WTC11 (cell line): Measurements from ENCODE around the gene SMAD2. TPM values are rescaled to one million over a fixed set of nuclear protein-coding genes. Genes with fewer than 3 reads are reported as not detected.

ENCODE experiments used
- CBFB ChIP-seq: sonication (generic); formaldehyde crosslinking; IDR thresholded peaks from 2 replicates; pipeline ENCODE4 v1.8.1; 2022; ENCODE audit warnings: mild to moderate bottlenecking, low read depth, missing genetic modification reagents
- EMX1 ChIP-seq: fragments of 250-450 bp; sonication (Bioruptor Pico); IDR thresholded peaks from 2 replicates; pipeline ENCODE4 v1.8.0; 2021; ENCODE audit warnings: mild to moderate bottlenecking
- JAZF1 ChIP-seq: fragments of 250-450 bp; sonication (Bioruptor Pico); IDR thresholded peaks from 2 replicates; pipeline ENCODE4 v1.9.0; 2021; ENCODE audit warnings: moderate library complexity, mild to moderate bottlenecking, inconsistent platforms
- JUN ChIP-seq: sonication (generic); formaldehyde crosslinking; IDR thresholded peaks from 2 replicates; pipeline ENCODE4 v1.8.0; 2023; ENCODE audit warnings: mild to moderate bottlenecking, missing genetic modification reagents
- KAT7 ChIP-seq: sonication (generic); formaldehyde crosslinking; IDR thresholded peaks from 2 replicates; pipeline ENCODE4 v1.8.1; 2023; ENCODE audit warnings: missing genetic modification reagents, mild to moderate bottlenecking, borderline replicate concordance
- MYBL2 ChIP-seq: sonication (generic); formaldehyde crosslinking; IDR thresholded peaks from 2 replicates; pipeline ENCODE4 v1.8.1; 2023; ENCODE audit warnings: mild to moderate bottlenecking, moderate library complexity, missing genetic modification reagents
- NR2C2 ChIP-seq: sonication (generic); formaldehyde crosslinking; IDR thresholded peaks from 2 replicates; pipeline ENCODE4 v1.8.0; 2022; ENCODE audit warnings: mild to moderate bottlenecking, missing genetic modification reagents
- PRRX2 ChIP-seq: fragments of 250-450 bp; sonication (Bioruptor Pico); IDR thresholded peaks from 2 replicates; pipeline ENCODE4 v1.8.0; 2021; ENCODE audit warnings: mild to moderate bottlenecking
- TEAD1 ChIP-seq: sonication (generic); formaldehyde crosslinking; IDR thresholded peaks from 2 replicates; pipeline ENCODE4 v1.8.0; 2022; ENCODE audit warnings: mild to moderate bottlenecking, missing genetic modification reagents
- ZBTB21 ChIP-seq: sonication (generic); formaldehyde crosslinking; IDR thresholded peaks from 2 replicates; pipeline ENCODE4 v1.8.1; 2023; ENCODE audit warnings: mild to moderate bottlenecking, missing genetic modification reagents, borderline replicate concordance
- ZNF121 ChIP-seq: sonication (generic); formaldehyde crosslinking; IDR thresholded peaks from 2 replicates; pipeline ENCODE4 v1.8.0; 2023; ENCODE audit warnings: missing genetic modification reagents
- ZNF232 ChIP-seq: sonication (generic); formaldehyde crosslinking; IDR thresholded peaks from 2 replicates; pipeline ENCODE4 v1.8.0; 2022; ENCODE audit warnings: mild to moderate bottlenecking, missing genetic modification reagents
- ZNF317 ChIP-seq: sonication (generic); formaldehyde crosslinking; IDR thresholded peaks from 2 replicates; pipeline ENCODE4 v1.8.1; 2023; ENCODE audit warnings: low read depth, mild to moderate bottlenecking, moderate library complexity, missing genetic modification reagents, borderline replicate concordance
- ZNF416 ChIP-seq: fragments of 250-450 bp; sonication (Bioruptor Pico); IDR thresholded peaks from 2 replicates; pipeline ENCODE4 v1.9.0; 2021; ENCODE audit warnings: mild to moderate bottlenecking, inconsistent platforms
- ZNF671 ChIP-seq: fragments of 250-450 bp; sonication (Bioruptor Pico); IDR thresholded peaks from 2 replicates; pipeline ENCODE4 v1.8.0; 2021; ENCODE audit warnings: mild to moderate bottlenecking
- total RNA-seq: library from RNA; stranded (reverse); gene quantifications from 3 replicates; pipeline ENCODE4 v1.2.3, GENCODE V29; 2021
- TF ChIP-seq, protein P1 (sequence below): fragments of 250-450 bp; sonication (Bioruptor Pico); IDR thresholded peaks from 2 replicates; pipeline ENCODE4 v1.9.0; 2021; ENCODE audit warnings: mild to moderate bottlenecking, borderline replicate concordance
- TF ChIP-seq, protein P2 (sequence below): sonication (generic); formaldehyde crosslinking; IDR thresholded peaks from 2 replicates; pipeline ENCODE4 v1.8.1; 2023; ENCODE audit warnings: mild to moderate bottlenecking, missing genetic modification reagents, moderate library complexity
- TF ChIP-seq, protein P3 (sequence below): sonication (generic); formaldehyde crosslinking; IDR thresholded peaks from 2 replicates; pipeline ENCODE4 v1.8.1; 2023; ENCODE audit warnings: mild to moderate bottlenecking, missing genetic modification reagents, borderline replicate concordance
- TF ChIP-seq, protein P4 (sequence below): fragments of 250-450 bp; sonication (Bioruptor Pico); IDR thresholded peaks from 2 replicates; pipeline ENCODE4 v1.9.0; 2021; ENCODE audit warnings: moderate library complexity, mild to moderate bottlenecking, inconsistent platforms, borderline replicate concordance
- TF ChIP-seq, protein P5 (sequence below): sonication (generic); formaldehyde crosslinking; IDR thresholded peaks from 2 replicates; pipeline ENCODE4 v1.8.1; 2023; ENCODE audit warnings: mild to moderate bottlenecking, missing genetic modification reagents, moderate library complexity
- TF ChIP-seq, protein P6 (sequence below): fragments of 250-450 bp; sonication (Bioruptor Pico); IDR thresholded peaks from 2 replicates; pipeline ENCODE4 v1.9.0; 2021; ENCODE audit warnings: mild to moderate bottlenecking
- TF ChIP-seq, protein P7 (sequence below): sonication (generic); formaldehyde crosslinking; conservative IDR thresholded peaks from 2 replicates; pipeline ENCODE4 v1.8.1; 2022; ENCODE audit warnings: mild to moderate bottlenecking, missing genetic modification reagents
- TF ChIP-seq, protein P8 (sequence below): fragments of 250-450 bp; sonication (Bioruptor Pico); IDR thresholded peaks from 2 replicates; pipeline ENCODE4 v1.8.0; 2021; ENCODE audit warnings: mild to moderate bottlenecking

SMAD2 gene
- total RNA-seq, 1 experiment from 2014 or later = 104 TPM

DNA sequence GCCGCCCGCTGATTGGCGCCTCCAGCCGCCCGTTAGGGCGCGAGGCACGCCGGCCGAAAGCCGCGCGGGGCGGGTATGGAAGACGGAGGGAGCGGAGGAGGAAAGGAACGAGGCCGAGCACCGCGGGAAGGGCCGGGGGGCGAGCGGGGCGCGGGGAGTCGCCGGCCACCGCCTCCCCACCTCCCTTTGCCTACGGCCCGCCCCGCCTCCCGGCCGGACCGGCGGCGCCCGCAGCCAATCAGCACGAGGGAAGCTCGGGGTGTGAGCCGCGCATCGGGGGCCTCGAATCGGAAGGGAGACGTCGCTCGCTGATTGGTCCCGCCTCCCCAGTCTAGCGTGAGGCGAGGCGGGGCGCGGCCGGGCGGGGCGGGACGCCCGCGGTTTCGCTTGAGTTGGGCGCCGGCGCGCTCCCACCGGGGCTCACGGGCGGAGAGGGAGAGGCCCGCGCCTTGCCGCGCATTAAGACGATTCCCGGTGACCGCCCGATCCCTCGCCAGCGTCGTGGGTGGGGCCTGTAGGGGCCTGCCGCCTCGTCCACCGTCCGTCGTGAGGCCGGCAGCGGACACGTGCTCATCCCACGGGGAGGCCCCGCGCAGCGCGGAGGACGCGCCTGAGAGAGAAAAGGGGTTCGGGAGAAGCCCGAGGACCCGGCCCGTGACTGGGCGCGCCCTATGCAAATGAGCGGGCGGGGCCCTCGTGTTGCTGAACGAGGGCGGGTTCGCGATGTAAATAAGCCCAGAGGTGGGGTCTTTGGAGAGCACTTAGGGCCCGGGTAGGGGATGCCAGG is 665 bp upstream of the SMAD2 start (continued):
- TF ChIP-seq, protein P1, sequence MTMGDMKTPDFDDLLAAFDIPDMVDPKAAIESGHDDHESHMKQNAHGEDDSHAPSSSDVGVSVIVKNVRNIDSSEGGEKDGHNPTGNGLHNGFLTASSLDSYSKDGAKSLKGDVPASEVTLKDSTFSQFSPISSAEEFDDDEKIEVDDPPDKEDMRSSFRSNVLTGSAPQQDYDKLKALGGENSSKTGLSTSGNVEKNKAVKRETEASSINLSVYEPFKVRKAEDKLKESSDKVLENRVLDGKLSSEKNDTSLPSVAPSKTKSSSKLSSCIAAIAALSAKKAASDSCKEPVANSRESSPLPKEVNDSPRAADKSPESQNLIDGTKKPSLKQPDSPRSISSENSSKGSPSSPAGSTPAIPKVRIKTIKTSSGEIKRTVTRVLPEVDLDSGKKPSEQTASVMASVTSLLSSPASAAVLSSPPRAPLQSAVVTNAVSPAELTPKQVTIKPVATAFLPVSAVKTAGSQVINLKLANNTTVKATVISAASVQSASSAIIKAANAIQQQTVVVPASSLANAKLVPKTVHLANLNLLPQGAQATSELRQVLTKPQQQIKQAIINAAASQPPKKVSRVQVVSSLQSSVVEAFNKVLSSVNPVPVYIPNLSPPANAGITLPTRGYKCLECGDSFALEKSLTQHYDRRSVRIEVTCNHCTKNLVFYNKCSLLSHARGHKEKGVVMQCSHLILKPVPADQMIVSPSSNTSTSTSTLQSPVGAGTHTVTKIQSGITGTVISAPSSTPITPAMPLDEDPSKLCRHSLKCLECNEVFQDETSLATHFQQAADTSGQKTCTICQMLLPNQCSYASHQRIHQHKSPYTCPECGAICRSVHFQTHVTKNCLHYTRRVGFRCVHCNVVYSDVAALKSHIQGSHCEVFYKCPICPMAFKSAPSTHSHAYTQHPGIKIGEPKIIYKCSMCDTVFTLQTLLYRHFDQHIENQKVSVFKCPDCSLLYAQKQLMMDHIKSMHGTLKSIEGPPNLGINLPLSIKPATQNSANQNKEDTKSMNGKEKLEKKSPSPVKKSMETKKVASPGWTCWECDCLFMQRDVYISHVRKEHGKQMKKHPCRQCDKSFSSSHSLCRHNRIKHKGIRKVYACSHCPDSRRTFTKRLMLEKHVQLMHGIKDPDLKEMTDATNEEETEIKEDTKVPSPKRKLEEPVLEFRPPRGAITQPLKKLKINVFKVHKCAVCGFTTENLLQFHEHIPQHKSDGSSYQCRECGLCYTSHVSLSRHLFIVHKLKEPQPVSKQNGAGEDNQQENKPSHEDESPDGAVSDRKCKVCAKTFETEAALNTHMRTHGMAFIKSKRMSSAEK (CRISPR knock-in tag) = 0 out of 2 replicates have a peak, but pooled peaks have one; percentile 38
- TF ChIP-seq, protein P2, sequence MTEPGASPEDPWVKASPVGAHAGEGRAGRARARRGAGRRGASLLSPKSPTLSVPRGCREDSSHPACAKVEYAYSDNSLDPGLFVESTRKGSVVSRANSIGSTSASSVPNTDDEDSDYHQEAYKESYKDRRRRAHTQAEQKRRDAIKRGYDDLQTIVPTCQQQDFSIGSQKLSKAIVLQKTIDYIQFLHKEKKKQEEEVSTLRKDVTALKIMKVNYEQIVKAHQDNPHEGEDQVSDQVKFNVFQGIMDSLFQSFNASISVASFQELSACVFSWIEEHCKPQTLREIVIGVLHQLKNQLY (CRISPR knock-in tag) = peak; percentile 58; the same call in 1 of the 2 replicates
- TF ChIP-seq TEAD1 (CRISPR knock-in tag) (peak; percentile 56), MYBL2 (CRISPR knock-in tag) (peak; percentile 46; the same call in 1 of the 2 replicates), ZNF416 (CRISPR knock-in tag) (no peak; the same call in 1 of the 2 replicates), ZNF317 (CRISPR knock-in tag) (no peak), ZBTB21 (CRISPR knock-in tag) (no peak), JAZF1 (CRISPR knock-in tag) (no peak), CBFB (CRISPR knock-in tag) (no peak), ZNF121 (CRISPR knock-in tag) (no peak), PRRX2 (CRISPR knock-in tag) (no peak), ZNF232 (CRISPR knock-in tag) (peak; percentile 41; the same call in 1 of the 2 replicates), NR2C2 (CRISPR knock-in tag) (no peak), KAT7 (CRISPR knock-in tag) (0 out of 2 replicates have a peak, but pooled peaks have one; percentile 57), EMX1 (CRISPR knock-in tag) (no peak), JUN (peak; percentile 81; the same call in 1 of the 2 replicates), ZNF671 (CRISPR knock-in tag) (no peak)
- TF ChIP-seq, protein P3, sequence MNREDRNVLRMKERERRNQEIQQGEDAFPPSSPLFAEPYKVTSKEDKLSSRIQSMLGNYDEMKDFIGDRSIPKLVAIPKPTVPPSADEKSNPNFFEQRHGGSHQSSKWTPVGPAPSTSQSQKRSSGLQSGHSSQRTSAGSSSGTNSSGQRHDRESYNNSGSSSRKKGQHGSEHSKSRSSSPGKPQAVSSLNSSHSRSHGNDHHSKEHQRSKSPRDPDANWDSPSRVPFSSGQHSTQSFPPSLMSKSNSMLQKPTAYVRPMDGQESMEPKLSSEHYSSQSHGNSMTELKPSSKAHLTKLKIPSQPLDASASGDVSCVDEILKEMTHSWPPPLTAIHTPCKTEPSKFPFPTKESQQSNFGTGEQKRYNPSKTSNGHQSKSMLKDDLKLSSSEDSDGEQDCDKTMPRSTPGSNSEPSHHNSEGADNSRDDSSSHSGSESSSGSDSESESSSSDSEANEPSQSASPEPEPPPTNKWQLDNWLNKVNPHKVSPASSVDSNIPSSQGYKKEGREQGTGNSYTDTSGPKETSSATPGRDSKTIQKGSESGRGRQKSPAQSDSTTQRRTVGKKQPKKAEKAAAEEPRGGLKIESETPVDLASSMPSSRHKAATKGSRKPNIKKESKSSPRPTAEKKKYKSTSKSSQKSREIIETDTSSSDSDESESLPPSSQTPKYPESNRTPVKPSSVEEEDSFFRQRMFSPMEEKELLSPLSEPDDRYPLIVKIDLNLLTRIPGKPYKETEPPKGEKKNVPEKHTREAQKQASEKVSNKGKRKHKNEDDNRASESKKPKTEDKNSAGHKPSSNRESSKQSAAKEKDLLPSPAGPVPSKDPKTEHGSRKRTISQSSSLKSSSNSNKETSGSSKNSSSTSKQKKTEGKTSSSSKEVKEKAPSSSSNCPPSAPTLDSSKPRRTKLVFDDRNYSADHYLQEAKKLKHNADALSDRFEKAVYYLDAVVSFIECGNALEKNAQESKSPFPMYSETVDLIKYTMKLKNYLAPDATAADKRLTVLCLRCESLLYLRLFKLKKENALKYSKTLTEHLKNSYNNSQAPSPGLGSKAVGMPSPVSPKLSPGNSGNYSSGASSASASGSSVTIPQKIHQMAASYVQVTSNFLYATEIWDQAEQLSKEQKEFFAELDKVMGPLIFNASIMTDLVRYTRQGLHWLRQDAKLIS (CRISPR knock-in tag) = no peak
- TF ChIP-seq, protein P4, sequence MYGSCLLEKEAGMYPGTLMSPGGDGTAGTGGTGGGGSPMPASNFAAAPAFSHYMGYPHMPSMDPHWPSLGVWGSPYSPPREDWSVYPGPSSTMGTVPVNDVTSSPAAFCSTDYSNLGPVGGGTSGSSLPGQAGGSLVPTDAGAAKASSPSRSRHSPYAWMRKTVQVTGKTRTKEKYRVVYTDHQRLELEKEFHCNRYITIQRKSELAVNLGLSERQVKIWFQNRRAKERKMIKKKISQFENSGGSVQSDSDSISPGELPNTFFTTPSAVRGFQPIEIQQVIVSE = no peak
- TF ChIP-seq, protein P5, sequence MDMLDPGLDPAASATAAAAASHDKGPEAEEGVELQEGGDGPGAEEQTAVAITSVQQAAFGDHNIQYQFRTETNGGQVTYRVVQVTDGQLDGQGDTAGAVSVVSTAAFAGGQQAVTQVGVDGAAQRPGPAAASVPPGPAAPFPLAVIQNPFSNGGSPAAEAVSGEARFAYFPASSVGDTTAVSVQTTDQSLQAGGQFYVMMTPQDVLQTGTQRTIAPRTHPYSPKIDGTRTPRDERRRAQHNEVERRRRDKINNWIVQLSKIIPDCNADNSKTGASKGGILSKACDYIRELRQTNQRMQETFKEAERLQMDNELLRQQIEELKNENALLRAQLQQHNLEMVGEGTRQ (CRISPR knock-in tag) = peak; percentile 36; the same call in 1 of the 2 replicates
- TF ChIP-seq, protein P6, sequence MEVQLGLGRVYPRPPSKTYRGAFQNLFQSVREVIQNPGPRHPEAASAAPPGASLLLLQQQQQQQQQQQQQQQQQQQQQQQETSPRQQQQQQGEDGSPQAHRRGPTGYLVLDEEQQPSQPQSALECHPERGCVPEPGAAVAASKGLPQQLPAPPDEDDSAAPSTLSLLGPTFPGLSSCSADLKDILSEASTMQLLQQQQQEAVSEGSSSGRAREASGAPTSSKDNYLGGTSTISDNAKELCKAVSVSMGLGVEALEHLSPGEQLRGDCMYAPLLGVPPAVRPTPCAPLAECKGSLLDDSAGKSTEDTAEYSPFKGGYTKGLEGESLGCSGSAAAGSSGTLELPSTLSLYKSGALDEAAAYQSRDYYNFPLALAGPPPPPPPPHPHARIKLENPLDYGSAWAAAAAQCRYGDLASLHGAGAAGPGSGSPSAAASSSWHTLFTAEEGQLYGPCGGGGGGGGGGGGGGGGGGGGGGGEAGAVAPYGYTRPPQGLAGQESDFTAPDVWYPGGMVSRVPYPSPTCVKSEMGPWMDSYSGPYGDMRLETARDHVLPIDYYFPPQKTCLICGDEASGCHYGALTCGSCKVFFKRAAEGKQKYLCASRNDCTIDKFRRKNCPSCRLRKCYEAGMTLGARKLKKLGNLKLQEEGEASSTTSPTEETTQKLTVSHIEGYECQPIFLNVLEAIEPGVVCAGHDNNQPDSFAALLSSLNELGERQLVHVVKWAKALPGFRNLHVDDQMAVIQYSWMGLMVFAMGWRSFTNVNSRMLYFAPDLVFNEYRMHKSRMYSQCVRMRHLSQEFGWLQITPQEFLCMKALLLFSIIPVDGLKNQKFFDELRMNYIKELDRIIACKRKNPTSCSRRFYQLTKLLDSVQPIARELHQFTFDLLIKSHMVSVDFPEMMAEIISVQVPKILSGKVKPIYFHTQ = no peak
- TF ChIP-seq, protein P7, sequence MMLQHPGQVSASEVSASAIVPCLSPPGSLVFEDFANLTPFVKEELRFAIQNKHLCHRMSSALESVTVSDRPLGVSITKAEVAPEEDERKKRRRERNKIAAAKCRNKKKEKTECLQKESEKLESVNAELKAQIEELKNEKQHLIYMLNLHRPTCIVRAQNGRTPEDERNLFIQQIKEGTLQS (CRISPR knock-in tag) = no peak
- TF ChIP-seq, protein P8, sequence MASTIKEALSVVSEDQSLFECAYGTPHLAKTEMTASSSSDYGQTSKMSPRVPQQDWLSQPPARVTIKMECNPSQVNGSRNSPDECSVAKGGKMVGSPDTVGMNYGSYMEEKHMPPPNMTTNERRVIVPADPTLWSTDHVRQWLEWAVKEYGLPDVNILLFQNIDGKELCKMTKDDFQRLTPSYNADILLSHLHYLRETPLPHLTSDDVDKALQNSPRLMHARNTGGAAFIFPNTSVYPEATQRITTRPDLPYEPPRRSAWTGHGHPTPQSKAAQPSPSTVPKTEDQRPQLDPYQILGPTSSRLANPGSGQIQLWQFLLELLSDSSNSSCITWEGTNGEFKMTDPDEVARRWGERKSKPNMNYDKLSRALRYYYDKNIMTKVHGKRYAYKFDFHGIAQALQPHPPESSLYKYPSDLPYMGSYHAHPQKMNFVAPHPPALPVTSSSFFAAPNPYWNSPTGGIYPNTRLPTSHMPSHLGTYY (CRISPR knock-in tag) = no peak
